ENCODE results near the gene NLRP1. TPM values are rescaled to one million over a fixed set of nuclear protein-coding genes. Genes with fewer than 3 reads are reported as not detected.

The NLRP1 gene
- total and polyA plus RNA-seq, 9 donors = 29.3 to 75.9 (median 59.5) TPM

DNA sequence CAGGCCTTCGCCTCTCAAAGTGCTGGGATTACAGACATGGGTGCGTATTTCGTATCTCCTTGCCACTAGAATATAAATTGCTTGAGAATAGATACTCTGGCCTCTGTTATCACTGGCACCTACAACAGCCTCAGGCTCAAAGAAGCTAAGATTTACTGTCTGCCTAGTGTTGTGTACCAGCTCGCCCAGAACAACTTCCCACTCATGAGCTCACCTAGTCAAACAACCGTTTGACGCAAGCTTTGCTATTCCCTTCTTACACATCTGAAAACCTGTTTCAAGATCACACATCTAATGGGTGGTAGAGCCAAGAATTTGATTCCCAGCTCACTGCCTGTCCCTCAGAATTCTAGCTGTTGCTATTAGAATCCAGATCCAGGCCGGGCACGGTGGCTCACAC is 73.5 kb downstream of the NLRP1 start:
- Histone ChIP-seq H3K27ac (no peak overlapping the region), H3K4me1 (ENCODE audit: insufficient read depth) (no peaks in the 10 kb centered on the region), H3K27me3 (no peaks in the 10 kb centered on the region), H3K36me3 (no peaks in the 10 kb centered on the region), H3K9me3 (no peaks in the 10 kb centered on the region), H3K4me3 (no peak overlapping the region)
- no peak for TF ChIP-seq POLR2A (IDR thresholded peaks at IDR 0.05)
- TF ChIP-seq CTCF (IDR thresholded peaks at IDR 0.05) = no peak
- TF ChIP-seq EP300 (IDR thresholded peaks at IDR 0.05) = no peak
- 85 to 89% (median 85%) methylated on average over 8 of the region's 8 CpGs for whole genome bisulfite sequencing, 3 donors
- no peak for DNase-seq
- intact Hi-C loops (cut with DNase I) = no loop called here

DNA sequence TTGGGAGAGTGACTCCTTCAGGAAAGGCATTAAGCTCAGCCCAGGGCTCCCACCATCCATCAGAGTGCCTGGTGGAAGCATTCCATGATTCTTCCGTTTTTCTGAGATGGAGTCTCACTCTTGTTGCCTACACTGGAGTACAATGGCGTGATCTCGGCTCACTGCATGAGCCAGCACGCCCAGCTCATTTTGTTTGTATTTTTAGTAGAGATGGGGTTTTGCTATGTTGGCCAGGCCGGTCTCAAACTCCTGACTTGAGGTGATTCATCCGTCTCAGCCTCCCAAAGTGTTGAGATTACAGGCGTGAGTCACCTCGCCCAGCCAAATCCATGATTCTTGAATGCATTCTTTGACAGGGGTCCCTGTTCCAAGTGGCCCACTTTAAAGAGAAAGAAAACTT is 74.8 kb downstream of the NLRP1 start:
- no peaks in the 10 kb centered on the region for H3K27me3 ChIP-seq
- no peak for DNase-seq
- H3K4me3 ChIP-seq = no peak overlapping the region
- no peak overlapping the region for H3K27ac ChIP-seq
- H3K36me3 ChIP-seq = no peaks in the 10 kb centered on the region
- intact Hi-C loops (cut with DNase I) = no loop called here
- WGBS, 3 donors = 77 to 84% (median 82%) methylated on average over 8 of the region's 8 CpGs
- TF ChIP-seq CTCF (IDR thresholded peaks at IDR 0.05) (no peak), EP300 (IDR thresholded peaks at IDR 0.05) (no peak), POLR2A (IDR thresholded peaks at IDR 0.05) (no peak)
- H3K9me3 ChIP-seq = no peaks in the 10 kb centered on the region
- H3K4me1 ChIP-seq (ENCODE audit: insufficient read depth) = no peaks in the 10 kb centered on the region

GRCh38 chr17:5508810-5509209 is 75.5 kb downstream of the NLRP1 start:
- no peak for DNase-seq
- Histone ChIP-seq H3K27ac (no peak overlapping the region), H3K36me3 (no peaks in the 10 kb centered on the region), H3K4me1 (ENCODE audit: insufficient read depth) (no peaks in the 10 kb centered on the region), H3K9me3 (no peaks in the 10 kb centered on the region), H3K4me3 (no peak overlapping the region), H3K27me3 (no peaks in the 10 kb centered on the region)
- TF ChIP-seq CTCF (IDR thresholded peaks at IDR 0.05) (no peak), EP300 (IDR thresholded peaks at IDR 0.05) (no peak), POLR2A (IDR thresholded peaks at IDR 0.05) (no peak)
- 35 to 40% (median 38%) methylated on average over 4 of the region's 4 CpGs for WGBS, 3 donors
- intact Hi-C loops (cut with DNase I) = no loop called here

DNA sequence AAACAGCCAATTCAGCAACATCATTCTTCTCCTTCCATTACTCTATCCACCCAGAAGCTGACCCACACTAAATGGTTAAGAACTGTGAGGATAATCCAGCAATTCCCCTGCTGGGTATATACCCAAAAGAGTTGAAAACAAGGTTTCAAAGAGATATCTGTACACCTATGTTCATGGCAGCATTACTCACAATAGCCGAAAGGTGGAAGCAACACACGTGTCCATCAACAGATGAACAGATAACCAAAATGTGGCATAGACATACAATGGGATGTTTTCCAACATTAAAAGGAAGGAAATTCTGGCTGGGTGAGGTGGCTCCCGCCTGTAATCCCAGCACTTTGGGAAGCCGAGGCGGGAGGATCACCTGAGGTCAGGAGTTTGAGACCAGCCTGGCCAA is 78.0 kb downstream of the NLRP1 start:
- WGBS, 3 donors = 88 to 96% (median 90%) methylated on average over 5 of the region's 5 CpGs
- no peak for DNase-seq
- Histone ChIP-seq H3K36me3 (no peaks in the 10 kb centered on the region), H3K27ac (no peak overlapping the region), H3K9me3 (no peaks in the 10 kb centered on the region), H3K4me1 (ENCODE audit: insufficient read depth) (no peaks in the 10 kb centered on the region), H3K27me3 (no peaks in the 10 kb centered on the region), H3K4me3 (no peak overlapping the region)
- intact Hi-C loops (cut with DNase I) = no loop called here
- no peak for TF ChIP-seq CTCF (IDR thresholded peaks at IDR 0.05)
- no peak for TF ChIP-seq EP300 (IDR thresholded peaks at IDR 0.05)
- TF ChIP-seq POLR2A (IDR thresholded peaks at IDR 0.05) = no peak

DNA sequence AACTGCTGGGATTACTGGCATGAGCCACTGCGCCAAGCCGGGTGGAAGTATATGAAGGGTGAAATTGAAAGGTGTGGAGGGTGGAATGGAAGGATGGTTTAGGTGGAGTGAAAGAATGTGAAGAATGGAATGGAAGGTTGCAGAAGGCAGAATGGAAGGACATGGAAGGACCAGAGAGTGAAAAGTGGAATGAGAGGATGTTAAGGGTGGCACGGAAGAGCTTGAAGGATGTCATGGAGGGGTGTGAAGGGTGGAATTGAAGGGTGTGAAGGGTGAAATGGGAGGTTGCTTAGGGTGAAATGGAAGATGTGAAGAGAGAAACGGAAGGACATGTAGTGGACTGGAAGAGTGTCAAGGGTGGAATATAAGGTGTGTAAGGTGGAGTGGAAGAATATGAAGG is 81.8 kb downstream of the NLRP1 start:
- intact Hi-C loops (cut with DNase I) = no loop called here
- no peaks in the 10 kb centered on the region for H3K4me1 ChIP-seq (ENCODE audit: insufficient read depth)

More for the DNA sequence above, 81.8 kb downstream of the NLRP1 start:
- no peak for DNase-seq
- no peaks in the 10 kb centered on the region for H3K27me3 ChIP-seq
- H3K27ac ChIP-seq = no peak overlapping the region
- H3K4me3 ChIP-seq = no peak overlapping the region
- H3K9me3 ChIP-seq = no peaks in the 10 kb centered on the region
- no peaks in the 10 kb centered on the region for H3K36me3 ChIP-seq
- no peak for TF ChIP-seq EP300 (IDR thresholded peaks at IDR 0.05)
- TF ChIP-seq CTCF (IDR thresholded peaks at IDR 0.05) = no peak
- no peak for TF ChIP-seq POLR2A (IDR thresholded peaks at IDR 0.05)
- WGBS, 3 donors = 95 to 97% (median 97%) methylated on average over 4 of the region's 4 CpGs
